ENCODE data around the gene SLC5A10.
"Not testable (repeated sequence)": the region's sequence is repeated elsewhere in the genome, so short reads cannot be mapped to it uniquely, and the experiment has no call there.

DNA sequence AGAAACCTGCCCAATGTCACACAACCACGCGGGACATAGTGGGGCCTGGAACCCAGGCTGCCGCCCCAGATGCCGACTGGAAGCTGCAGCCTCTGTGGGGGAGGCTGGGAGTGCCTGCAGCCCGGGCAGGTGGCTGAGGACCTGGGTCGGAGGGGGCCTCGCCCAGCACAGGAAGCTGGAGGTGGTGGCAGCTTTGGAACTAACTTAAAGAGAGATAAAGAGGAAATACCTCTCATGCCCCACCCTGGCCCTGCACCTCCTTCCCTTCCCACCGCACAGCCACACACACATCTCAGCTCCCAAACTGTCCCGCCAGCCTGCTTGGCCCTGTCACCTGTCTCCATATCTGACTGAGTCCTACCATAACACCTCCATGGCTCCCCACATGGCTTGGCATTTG is 88.4 kb downstream of the SLC5A10 start:
- TF ChIP-seq, protein P1, sequence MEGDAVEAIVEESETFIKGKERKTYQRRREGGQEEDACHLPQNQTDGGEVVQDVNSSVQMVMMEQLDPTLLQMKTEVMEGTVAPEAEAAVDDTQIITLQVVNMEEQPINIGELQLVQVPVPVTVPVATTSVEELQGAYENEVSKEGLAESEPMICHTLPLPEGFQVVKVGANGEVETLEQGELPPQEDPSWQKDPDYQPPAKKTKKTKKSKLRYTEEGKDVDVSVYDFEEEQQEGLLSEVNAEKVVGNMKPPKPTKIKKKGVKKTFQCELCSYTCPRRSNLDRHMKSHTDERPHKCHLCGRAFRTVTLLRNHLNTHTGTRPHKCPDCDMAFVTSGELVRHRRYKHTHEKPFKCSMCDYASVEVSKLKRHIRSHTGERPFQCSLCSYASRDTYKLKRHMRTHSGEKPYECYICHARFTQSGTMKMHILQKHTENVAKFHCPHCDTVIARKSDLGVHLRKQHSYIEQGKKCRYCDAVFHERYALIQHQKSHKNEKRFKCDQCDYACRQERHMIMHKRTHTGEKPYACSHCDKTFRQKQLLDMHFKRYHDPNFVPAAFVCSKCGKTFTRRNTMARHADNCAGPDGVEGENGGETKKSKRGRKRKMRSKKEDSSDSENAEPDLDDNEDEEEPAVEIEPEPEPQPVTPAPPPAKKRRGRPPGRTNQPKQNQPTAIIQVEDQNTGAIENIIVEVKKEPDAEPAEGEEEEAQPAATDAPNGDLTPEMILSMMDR (IDR thresholded peaks at IDR 0.05; ENCODE audit: low read depth, low read length, missing input control) = not testable (repeated sequence)
- TF ChIP-seq, protein P2, sequence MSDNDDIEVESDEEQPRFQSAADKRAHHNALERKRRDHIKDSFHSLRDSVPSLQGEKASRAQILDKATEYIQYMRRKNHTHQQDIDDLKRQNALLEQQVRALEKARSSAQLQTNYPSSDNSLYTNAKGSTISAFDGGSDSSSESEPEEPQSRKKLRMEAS (IDR thresholded peaks at IDR 0.05) = not testable (repeated sequence)
- TF ChIP-seq, protein P3, sequence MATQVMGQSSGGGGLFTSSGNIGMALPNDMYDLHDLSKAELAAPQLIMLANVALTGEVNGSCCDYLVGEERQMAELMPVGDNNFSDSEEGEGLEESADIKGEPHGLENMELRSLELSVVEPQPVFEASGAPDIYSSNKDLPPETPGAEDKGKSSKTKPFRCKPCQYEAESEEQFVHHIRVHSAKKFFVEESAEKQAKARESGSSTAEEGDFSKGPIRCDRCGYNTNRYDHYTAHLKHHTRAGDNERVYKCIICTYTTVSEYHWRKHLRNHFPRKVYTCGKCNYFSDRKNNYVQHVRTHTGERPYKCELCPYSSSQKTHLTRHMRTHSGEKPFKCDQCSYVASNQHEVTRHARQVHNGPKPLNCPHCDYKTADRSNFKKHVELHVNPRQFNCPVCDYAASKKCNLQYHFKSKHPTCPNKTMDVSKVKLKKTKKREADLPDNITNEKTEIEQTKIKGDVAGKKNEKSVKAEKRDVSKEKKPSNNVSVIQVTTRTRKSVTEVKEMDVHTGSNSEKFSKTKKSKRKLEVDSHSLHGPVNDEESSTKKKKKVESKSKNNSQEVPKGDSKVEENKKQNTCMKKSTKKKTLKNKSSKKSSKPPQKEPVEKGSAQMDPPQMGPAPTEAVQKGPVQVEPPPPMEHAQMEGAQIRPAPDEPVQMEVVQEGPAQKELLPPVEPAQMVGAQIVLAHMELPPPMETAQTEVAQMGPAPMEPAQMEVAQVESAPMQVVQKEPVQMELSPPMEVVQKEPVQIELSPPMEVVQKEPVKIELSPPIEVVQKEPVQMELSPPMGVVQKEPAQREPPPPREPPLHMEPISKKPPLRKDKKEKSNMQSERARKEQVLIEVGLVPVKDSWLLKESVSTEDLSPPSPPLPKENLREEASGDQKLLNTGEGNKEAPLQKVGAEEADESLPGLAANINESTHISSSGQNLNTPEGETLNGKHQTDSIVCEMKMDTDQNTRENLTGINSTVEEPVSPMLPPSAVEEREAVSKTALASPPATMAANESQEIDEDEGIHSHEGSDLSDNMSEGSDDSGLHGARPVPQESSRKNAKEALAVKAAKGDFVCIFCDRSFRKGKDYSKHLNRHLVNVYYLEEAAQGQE (IDR thresholded peaks at IDR 0.05) = not testable (repeated sequence)
- not testable (repeated sequence) for TF ChIP-seq RAD21 (IDR thresholded peaks at IDR 0.05); GABPA (IDR thresholded peaks at IDR 0.05 in 1 of 2, conservative IDR thresholded peaks at IDR 0.05 in 1 of 2); RXRA (IDR thresholded peaks at IDR 0.05); JUND (IDR thresholded peaks at IDR 0.05); SP1 (IDR thresholded peaks at IDR 0.05); YY1 (IDR thresholded peaks at IDR 0.05); HNF4A (conservative IDR thresholded peaks at IDR 0.05); HNF4G (IDR thresholded peaks at IDR 0.05); FOXA1 (IDR thresholded peaks at IDR 0.05)
- TF ChIP-seq, protein P4, sequence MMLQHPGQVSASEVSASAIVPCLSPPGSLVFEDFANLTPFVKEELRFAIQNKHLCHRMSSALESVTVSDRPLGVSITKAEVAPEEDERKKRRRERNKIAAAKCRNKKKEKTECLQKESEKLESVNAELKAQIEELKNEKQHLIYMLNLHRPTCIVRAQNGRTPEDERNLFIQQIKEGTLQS (IDR thresholded peaks at IDR 0.05) = not testable (repeated sequence)
- TF ChIP-seq, protein P5, sequence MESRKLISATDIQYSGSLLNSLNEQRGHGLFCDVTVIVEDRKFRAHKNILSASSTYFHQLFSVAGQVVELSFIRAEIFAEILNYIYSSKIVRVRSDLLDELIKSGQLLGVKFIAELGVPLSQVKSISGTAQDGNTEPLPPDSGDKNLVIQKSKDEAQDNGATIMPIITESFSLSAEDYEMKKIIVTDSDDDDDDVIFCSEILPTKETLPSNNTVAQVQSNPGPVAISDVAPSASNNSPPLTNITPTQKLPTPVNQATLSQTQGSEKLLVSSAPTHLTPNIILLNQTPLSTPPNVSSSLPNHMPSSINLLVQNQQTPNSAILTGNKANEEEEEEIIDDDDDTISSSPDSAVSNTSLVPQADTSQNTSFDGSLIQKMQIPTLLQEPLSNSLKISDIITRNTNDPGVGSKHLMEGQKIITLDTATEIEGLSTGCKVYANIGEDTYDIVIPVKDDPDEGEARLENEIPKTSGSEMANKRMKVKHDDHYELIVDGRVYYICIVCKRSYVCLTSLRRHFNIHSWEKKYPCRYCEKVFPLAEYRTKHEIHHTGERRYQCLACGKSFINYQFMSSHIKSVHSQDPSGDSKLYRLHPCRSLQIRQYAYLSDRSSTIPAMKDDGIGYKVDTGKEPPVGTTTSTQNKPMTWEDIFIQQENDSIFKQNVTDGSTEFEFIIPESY (IDR thresholded peaks at IDR 0.05) = not testable (repeated sequence)

Measured in liver (tissue), 3 donors.